ENCODE measurements around the gene PLXDC2. TPM values are rescaled to one million over a fixed set of nuclear protein-coding genes. Genes with fewer than 3 reads are reported as not detected.

The PLXDC2 gene
- total RNA-seq, 3 donors from 2014 or later (not counting 1 experiment from before 2014, with no cell fraction given), result 16.9 to 22.9 (median 21.6) TPM

- Histone ChIP-seq H3K27me3 (ENCODE audit: control insufficient read depth, insufficient read depth, low read length) (no peaks in the 10 kb centered on the region), H3K4me3 (ENCODE audit: low read length) (no peak overlapping the region), H3K9me3 (ENCODE audit: control insufficient read depth, insufficient read depth, low read length) (no peaks in the 10 kb centered on the region), H3K4me1 (ENCODE audit: control insufficient read depth, insufficient read depth, low read length) (no peaks in the 10 kb centered on the region), H3K36me3 (ENCODE audit: control insufficient read depth, insufficient read depth, low read length) (no peaks in the 10 kb centered on the region), H3K27ac (ENCODE audit: low read length) (no peak overlapping the region)
- Mint-ChIP-seq H3K27me3 (ENCODE audit: low read depth in 2 of 2) (no peaks in the 10 kb centered on the region), H3K27ac (no peak overlapping the region), H3K36me3 (peaks cover 8% of the 10 kb centered on the region), H3K4me3 (no peak overlapping the region), H3K4me1 (peaks cover 12 to 13% of the 10 kb centered on the region in 2 donors), H3K9me3 (peaks cover 3 to 4% of the 10 kb centered on the region in 2 donors)
- DNase-seq (no peak), ATAC-seq (no peak)
- TF ChIP-seq CTCF (IDR thresholded peaks at IDR 0.05), result no peak
- 96% methylated on average over 3 of the region's 3 CpGs for WGBS (ENCODE audit: insufficient coverage)
- intact Hi-C loops (cut with micrococcal nuclease), result no loop called here
Measured at GRCh38 chr10:19977097-19977521, 160.9 kb downstream of the PLXDC2 start.

DNA sequence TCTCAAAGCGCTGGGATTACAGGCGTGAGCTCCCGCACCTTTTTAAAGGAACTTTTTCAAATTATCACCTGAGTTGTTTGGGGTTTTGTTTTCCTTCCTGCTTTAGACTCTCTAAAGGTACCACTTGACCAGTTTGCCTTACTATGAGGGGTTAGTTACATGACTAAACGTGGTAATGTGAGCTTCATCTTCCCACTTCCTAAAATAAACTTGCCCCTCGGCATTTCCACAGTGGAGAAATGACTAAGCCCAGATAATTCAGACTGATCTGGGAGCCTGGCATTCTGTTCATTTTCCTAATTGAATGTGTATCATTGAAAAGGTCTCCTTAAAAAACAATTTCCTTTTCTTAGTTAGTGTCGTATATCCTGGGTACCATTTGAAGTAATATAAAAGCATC is 163.4 kb downstream of the PLXDC2 start:
- Histone ChIP-seq H3K27ac (ENCODE audit: low read length) (no peak overlapping the region), H3K4me3 (ENCODE audit: low read length) (no peak overlapping the region), H3K27me3 (ENCODE audit: control insufficient read depth, insufficient read depth, low read length) (no peaks in the 10 kb centered on the region), H3K36me3 (ENCODE audit: control insufficient read depth, insufficient read depth, low read length) (no peaks in the 10 kb centered on the region), H3K4me1 (ENCODE audit: control insufficient read depth, insufficient read depth, low read length) (no peaks in the 10 kb centered on the region), H3K9me3 (ENCODE audit: control insufficient read depth, insufficient read depth, low read length) (no peaks in the 10 kb centered on the region)
- H3K36me3 Mint-ChIP-seq, result peaks cover 8% of the 10 kb centered on the region
- H3K4me3 Mint-ChIP-seq, result no peak overlapping the region
- intact Hi-C loops (cut with micrococcal nuclease), result no loop called here
- TF ChIP-seq CTCF (IDR thresholded peaks at IDR 0.05), result no peak
- peaks cover 0 to under 1% of the 10 kb centered on the region in 2 donors for H3K4me1 Mint-ChIP-seq
- DNase-seq (no peak), ATAC-seq (no peak)
- no peak overlapping the region for H3K27ac Mint-ChIP-seq
- no peaks in the 10 kb centered on the region for H3K27me3 Mint-ChIP-seq (ENCODE audit: low read depth in 2 of 2)
- H3K9me3 Mint-ChIP-seq, result peaks cover 3 to 4% of the 10 kb centered on the region in 2 donors
- 76% methylated on average over 4 of the region's 6 CpGs for WGBS (ENCODE audit: insufficient coverage)

GRCh38 chr10:19983880-19984565 is 167.8 kb downstream of the PLXDC2 start:
- Mint-ChIP-seq H3K36me3 (no peaks in the 10 kb centered on the region), H3K9me3 (no peaks in the 10 kb centered on the region), H3K27me3 (ENCODE audit: low read depth in 2 of 2) (no peaks in the 10 kb centered on the region), H3K27ac (no peak overlapping the region), H3K4me1 (no peaks in the 10 kb centered on the region), H3K4me3 (no peak overlapping the region)
- Histone ChIP-seq H3K27ac (ENCODE audit: low read length) (no peak overlapping the region), H3K4me3 (ENCODE audit: low read length) (no peak overlapping the region), H3K27me3 (ENCODE audit: control insufficient read depth, insufficient read depth, low read length) (no peaks in the 10 kb centered on the region), H3K9me3 (ENCODE audit: control insufficient read depth, insufficient read depth, low read length) (no peaks in the 10 kb centered on the region), H3K4me1 (ENCODE audit: control insufficient read depth, insufficient read depth, low read length) (no peaks in the 10 kb centered on the region), H3K36me3 (ENCODE audit: control insufficient read depth, insufficient read depth, low read length) (no peaks in the 10 kb centered on the region)
- WGBS (ENCODE audit: insufficient coverage), result 88% methylated on average over 5 of the region's 5 CpGs
- DNase-seq (no peak), ATAC-seq (no peak)
- intact Hi-C loops (cut with micrococcal nuclease), result no loop called here
- no peak for TF ChIP-seq CTCF (IDR thresholded peaks at IDR 0.05)

DNA sequence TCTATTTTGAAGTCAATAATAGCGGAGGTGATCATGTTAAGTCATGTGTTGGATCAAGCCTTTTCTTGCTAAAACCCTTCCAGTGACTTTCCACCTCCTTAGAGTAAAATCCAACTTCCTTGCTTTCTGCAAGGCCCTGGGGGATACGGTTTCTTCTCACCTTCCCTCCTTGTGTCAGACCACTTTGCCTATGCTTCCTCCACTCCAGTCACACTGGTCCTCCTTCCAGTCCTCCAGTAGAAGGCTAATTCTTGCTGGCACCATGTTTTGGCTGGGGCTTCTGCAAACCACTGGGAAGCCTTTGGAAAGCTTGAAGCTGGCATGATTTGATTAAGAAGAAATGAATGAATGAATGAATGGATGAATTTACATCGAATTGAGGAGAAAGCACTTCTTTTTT is 169.5 kb downstream of the PLXDC2 start:
- H3K4me3 ChIP-seq (ENCODE audit: low read length), result no peak overlapping the region
- Mint-ChIP-seq H3K9me3 (no peaks in the 10 kb centered on the region), H3K27ac (no peak overlapping the region), H3K4me1 (no peaks in the 10 kb centered on the region), H3K27me3 (ENCODE audit: low read depth in 2 of 2) (no peaks in the 10 kb centered on the region), H3K36me3 (no peaks in the 10 kb centered on the region), H3K4me3 (no peak overlapping the region)
- H3K27ac ChIP-seq (ENCODE audit: low read length), result no peak overlapping the region
- H3K36me3 ChIP-seq (ENCODE audit: control insufficient read depth, insufficient read depth, low read length), result no peaks in the 10 kb centered on the region
- no peaks in the 10 kb centered on the region for H3K4me1 ChIP-seq (ENCODE audit: control insufficient read depth, insufficient read depth, low read length)
- no peak for TF ChIP-seq CTCF (IDR thresholded peaks at IDR 0.05)
- H3K27me3 ChIP-seq (ENCODE audit: control insufficient read depth, insufficient read depth, low read length), result no peaks in the 10 kb centered on the region
- DNase-seq (no peak), ATAC-seq (no peak)
- intact Hi-C loops (cut with micrococcal nuclease), result no loop called here
- H3K9me3 ChIP-seq (ENCODE audit: control insufficient read depth, insufficient read depth, low read length), result no peaks in the 10 kb centered on the region
- 59% methylated on average over 3 of the region's 3 CpGs for WGBS (ENCODE audit: insufficient coverage)

All from natural killer cell (primary cell).